Progenitor cell of endocrine pancreas (in vitro differentiated cells): ENCODE measurements around the gene HFE. TPM values are rescaled to one million over a fixed set of nuclear protein-coding genes. Genes with fewer than 3 reads are reported as not detected.
"Not testable (repeated sequence)": the region's sequence is repeated elsewhere in the genome, so short reads cannot be mapped to it uniquely, and the experiment has no call there.

ENCODE experiments used
- DNase-seq: peaks from one replicate; pipeline ENCODE4 v3.0.0; 2021; ENCODE audit warnings: low spot score; ENCODE audit not compliant: unreplicated experiment
- H3K27ac Mint-ChIP-seq: 2 replicates; pipeline ENCODE4 v1.8.0; 2021; ENCODE audit warnings: mild to moderate bottlenecking, moderate library complexity, mixed read lengths
- H3K27me3 Mint-ChIP-seq: 2 replicates; pipeline ENCODE4 v1.8.0; 2021; ENCODE audit warnings: mixed read lengths
- H3K36me3 Mint-ChIP-seq: 2 replicates; pipeline ENCODE4 v1.8.0; 2022; ENCODE audit warnings: mixed read lengths; ENCODE audit not compliant: insufficient read depth
- H3K4me1 Mint-ChIP-seq: 2 replicates; pipeline ENCODE4 v1.8.0; 2021; ENCODE audit warnings: low read depth, mixed read lengths
- H3K4me3 Mint-ChIP-seq: 2 replicates; pipeline ENCODE4 v1.8.0; 2021; ENCODE audit warnings: low read depth, mild to moderate bottlenecking, moderate library complexity, mixed read lengths
- H3K9me3 Mint-ChIP-seq: 2 replicates; pipeline ENCODE4 v1.8.0; 2021; ENCODE audit warnings: low read depth, mixed read lengths
- CTCF ChIP-seq: fragments of 200-600 bp; sonication (generic); IDR thresholded peaks from one replicate; pipeline ENCODE4 v1.5.0; 2021; ENCODE audit warnings: antibody characterized with exemption, mild to moderate bottlenecking; ENCODE audit not compliant: unreplicated experiment
- total RNA-seq: library from RNA; stranded (reverse); gene quantifications from 2 replicates; pipeline ENCODE4 v1.2.1, GENCODE V29; 2021

The HFE gene
- total RNA-seq, 1 donor from 2014 or later, result 1.1 TPM

- Mint-ChIP-seq H3K36me3 (no peaks in the 10 kb centered on the region), H3K27me3 (no peaks in the 10 kb centered on the region), H3K4me1 (peaks cover 18% of the 10 kb centered on the region), H3K4me3 (peak overlapping the region; percentile 11), H3K9me3 (no peaks in the 10 kb centered on the region), H3K27ac (peak overlapping the region; percentile 22)
- TF ChIP-seq CTCF, result no peak
- no peak for DNase-seq
These were observed 29.3 kb upstream of the HFE start for GRCh38 chr6:26057899-26058298.

GRCh38 chr6:26058477-26059033 is 28.7 kb upstream of the HFE start:
- H3K27ac Mint-ChIP-seq, H3K36me3 Mint-ChIP-seq, H3K4me3 Mint-ChIP-seq, H3K27me3 Mint-ChIP-seq, H3K9me3 Mint-ChIP-seq, DNase-seq: not testable (repeated sequence)
- peaks cover 18% of the 10 kb centered on the region for H3K4me1 Mint-ChIP-seq

GRCh38 chr6:26059941-26060340 is 27.3 kb upstream of the HFE start:
- Mint-ChIP-seq H3K9me3 (no peaks in the 10 kb centered on the region), H3K4me3 (no peak overlapping the region), H3K27me3 (no peaks in the 10 kb centered on the region), H3K4me1 (peaks cover 8% of the 10 kb centered on the region), H3K27ac (no peak overlapping the region), H3K36me3 (no peaks in the 10 kb centered on the region)
- DNase-seq, result no peak
- TF ChIP-seq CTCF, result no peak

- Mint-ChIP-seq H3K27ac (peak overlapping the region; percentile 81), H3K36me3 (no peaks in the 10 kb centered on the region), H3K9me3 (no peaks in the 10 kb centered on the region), H3K27me3 (no peaks in the 10 kb centered on the region), H3K4me3 (no peak overlapping the region), H3K4me1 (peaks cover 14% of the 10 kb centered on the region)
- TF ChIP-seq CTCF, result peak; percentile 74
- no peak for DNase-seq
These were observed 22.5 kb upstream of the HFE start for GRCh38 chr6:26064619-26065257.

GRCh38 chr6:26065952-26066380 is 21.3 kb upstream of the HFE start:
- Mint-ChIP-seq H3K27me3 (no peaks in the 10 kb centered on the region), H3K9me3 (no peaks in the 10 kb centered on the region), H3K27ac (peak overlapping the region; percentile 90), H3K36me3 (no peaks in the 10 kb centered on the region), H3K4me1 (peaks cover 13% of the 10 kb centered on the region), H3K4me3 (no peak overlapping the region)
- TF ChIP-seq CTCF, result peak; percentile 81
- DNase-seq, result peak; percentile 55

- Mint-ChIP-seq H3K4me1 (peaks cover 13% of the 10 kb centered on the region), H3K4me3 (no peak overlapping the region), H3K9me3 (no peaks in the 10 kb centered on the region), H3K27ac (peak overlapping the region; percentile 71), H3K36me3 (no peaks in the 10 kb centered on the region), H3K27me3 (no peaks in the 10 kb centered on the region)
- no peak for DNase-seq
- no peak for TF ChIP-seq CTCF
These were observed 19.9 kb upstream of the HFE start for GRCh38 chr6:26067367-26067766.
